ENCODE measurements around the gene LSAMP.
"Not testable (repeated sequence)": the region's sequence is repeated elsewhere in the genome, so short reads cannot be mapped to it uniquely, and the experiment has no call there.

Gene LSAMP

DNA sequence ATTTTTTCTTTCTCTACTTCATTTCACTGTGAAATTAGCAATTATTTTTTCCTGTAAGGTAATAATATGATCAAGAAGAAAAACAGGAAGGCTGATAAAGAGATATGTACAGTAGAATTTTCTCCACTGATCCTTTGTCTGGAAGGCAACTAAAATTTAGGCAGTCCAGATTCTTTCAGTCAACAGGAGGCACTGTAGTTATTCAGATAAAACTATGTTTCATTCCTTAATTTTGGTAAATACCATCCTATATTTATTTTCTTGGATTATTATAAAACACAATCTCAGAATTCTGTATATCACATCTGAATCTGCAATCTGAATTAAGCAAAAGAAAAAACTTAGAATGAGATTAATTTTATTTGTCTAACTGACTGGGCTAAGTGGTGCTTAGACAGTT, 343.2 kb downstream of the LSAMP start:
- DNase-seq (ENCODE audit: low spot score), result no peak

DNA sequence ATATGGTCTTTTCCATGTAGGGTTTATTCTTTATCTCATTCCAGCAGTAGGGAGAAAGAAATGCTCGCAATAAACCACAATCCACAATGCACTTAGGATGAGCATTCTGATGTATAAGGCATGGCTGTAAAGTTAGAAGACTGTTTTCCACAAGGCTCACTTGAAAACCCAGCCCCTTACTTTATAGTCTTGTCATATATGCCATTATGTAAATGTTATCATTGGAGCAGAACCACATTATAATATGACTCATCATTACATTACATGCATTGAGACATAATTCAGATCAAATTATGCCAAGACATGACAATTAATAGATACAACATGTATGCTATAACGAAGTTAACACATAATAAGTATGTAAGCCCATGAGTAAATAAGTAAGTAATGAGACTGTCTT, 348.1 kb downstream of the LSAMP start:
- DNase-seq (ENCODE audit: low spot score), result no peak

DNA sequence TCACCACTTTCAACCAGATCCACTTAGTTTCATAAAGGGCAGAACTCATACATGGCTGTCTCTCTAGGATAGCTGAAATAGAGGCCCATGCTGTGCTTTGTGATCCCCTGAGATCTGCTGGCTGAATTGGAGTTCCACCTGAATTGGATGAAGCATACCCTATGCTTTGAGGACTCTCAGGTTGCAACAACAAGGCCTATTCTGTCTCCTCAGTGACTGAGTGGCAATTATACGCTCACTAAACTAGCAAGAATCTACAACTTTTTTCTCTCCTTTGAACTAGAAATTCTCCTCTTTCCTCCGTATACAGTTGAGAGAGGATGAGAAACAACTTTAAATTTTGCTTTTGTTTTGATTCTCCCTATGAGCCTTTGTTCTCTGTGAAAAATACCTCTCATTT, 348.7 kb downstream of the LSAMP start:
- no peak for DNase-seq (ENCODE audit: low spot score)

DNA sequence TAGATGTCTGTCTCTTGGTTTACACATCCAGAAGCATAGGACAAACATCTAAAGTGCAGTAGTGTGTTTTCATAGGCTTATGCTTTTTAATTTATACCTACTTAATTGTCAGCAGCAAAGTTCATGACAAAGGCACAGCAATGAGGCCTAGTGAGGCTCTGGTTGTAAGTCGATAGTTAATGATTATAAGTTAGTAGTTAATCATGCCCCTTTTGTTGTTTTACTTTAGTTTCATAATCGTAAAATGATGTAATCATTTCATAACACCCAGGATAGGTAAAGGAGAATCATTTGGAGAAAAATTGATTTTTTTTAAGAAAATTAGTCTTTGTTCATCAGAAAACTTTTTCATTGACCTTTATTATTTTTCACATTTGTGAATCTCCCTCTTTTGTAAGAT, 351.9 kb downstream of the LSAMP start:
- DNase-seq (ENCODE audit: low spot score), result no peak

DNA sequence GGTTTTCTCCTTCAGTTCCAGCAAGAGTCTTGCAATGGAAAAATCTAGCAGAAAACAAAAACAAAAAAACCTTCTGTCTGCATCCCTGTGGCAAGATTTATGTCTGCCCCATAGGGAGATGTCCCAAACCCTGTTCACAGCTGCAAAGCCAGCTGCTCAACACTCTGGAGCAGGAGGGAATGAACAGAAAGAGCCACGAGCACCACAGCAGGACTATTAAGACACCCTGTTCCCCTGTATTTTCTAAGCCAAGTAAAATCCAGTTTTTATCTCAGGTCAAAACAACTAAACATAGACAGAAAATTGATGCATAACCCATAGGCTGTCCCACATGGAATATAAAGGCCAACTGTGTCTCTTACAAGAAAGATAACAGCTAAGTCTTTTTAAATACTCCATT, 357.9 kb downstream of the LSAMP start:
- DNase-seq (ENCODE audit: low spot score), result no peak

DNA sequence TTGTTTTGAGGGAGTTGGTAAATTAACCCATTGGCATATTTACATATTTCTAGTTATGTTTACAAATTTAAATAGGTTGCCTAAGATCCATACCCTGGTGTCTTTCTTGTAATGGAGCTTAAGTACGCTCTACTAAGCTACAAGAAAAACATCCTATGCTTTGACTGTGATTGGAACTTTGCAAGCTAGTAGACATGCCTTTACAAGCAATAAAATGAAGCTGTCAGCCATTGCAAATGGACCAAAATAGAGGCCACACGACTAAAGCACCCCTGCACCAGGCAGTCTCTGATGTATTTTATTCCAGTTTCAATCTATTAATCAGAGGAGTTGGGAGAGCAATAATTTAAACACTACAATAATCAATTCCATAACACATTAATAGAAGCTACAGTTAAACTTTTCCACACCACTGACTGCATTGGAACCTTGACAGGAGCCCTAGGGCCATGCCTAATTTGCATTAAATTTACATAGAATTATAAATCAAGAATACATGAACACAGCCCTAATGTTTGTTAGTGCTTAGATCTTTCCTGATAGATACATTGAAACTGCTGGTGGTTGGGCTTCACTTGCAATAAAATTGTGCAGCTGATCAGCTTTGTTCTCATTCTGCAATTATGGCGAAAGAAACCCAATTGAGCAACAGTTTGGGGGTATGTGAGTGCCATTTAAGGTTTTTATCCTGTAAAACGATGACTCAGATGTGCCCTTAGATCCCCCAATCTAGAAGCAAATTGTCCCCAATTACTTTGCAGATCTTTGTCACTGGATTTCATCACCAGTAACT, 360.1 kb downstream of the LSAMP start:
- no peak for DNase-seq (ENCODE audit: low spot score)

DNA sequence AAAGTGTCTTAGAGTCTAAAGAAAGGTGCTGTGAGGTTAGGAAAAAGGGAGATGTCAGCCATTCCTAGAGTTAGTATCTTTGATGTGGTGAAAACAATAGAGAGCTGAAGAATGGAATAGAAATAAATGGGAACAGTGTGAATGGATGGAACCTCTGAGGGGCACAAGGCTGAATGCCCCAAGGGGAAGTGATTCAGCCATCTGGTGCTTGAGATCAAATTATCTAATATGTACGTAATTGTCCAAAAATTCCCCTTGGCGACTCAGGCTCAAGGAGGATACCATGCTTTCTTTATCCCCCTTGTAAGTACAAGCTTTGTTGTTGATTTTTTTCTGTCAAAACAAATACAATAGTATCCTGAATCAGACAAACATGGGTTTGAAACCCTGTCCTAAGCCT, 361.6 kb downstream of the LSAMP start:
- no peak for DNase-seq (ENCODE audit: low spot score)

DNA sequence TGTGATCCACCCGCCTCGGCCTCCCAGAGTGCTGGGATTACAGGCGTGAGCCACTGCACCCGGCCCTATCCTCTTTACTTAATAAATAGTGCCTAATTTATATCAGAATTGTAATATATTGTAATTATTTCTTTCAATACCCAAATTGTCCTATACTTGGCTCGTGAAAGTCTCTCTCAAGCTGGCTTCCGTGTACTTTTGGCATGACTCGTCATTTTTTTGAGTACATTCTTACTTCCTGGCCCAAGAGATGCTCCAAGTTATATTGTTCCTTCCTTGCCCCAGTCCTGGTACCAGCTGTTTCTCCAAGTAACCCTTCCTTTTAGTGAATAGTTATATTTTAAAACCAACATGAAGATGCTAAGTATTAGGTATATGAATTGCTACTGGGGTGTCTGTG, 366.7 kb downstream of the LSAMP start:
- DNase-seq (ENCODE audit: low spot score), result no peak

DNA sequence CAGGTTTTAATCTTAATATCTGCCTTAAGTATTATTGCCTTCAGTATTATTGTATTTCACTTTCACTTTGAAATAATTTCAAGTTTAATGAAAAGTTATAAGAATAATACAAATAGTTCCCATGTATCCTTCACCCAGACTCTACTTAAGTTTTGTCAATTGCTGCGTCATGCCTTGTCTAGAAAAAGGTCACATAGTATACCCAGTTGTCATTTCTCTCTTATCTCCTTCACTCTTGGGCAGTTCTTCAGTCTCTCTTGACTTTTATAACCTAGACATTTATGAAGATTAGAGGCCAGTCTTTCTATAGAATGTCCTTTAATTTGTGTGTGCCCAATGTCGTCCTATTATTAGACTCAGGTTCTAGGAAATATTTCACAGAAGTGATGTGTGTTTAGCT, 367.7 kb downstream of the LSAMP start:
- no peak for DNase-seq (ENCODE audit: low spot score)

DNA sequence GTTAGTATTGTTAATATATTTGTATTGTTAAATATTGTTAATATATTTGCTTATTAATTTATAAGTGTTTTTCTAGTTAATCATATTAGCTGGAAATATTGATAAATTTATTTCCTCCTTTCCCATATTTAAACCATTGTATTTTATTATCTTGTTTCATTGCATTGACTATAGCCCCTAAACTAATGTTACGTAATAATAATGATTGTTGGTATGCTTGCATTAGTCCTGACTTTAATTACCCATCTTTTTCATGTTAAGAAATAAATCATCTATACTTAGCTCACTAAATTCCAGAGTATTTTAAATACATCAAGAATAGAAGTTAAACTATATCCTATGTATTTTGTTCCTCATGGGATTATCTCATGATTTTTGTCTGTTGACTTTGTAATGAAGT, 368.2 kb downstream of the LSAMP start:
- no peak for DNase-seq (ENCODE audit: low spot score)

DNA sequence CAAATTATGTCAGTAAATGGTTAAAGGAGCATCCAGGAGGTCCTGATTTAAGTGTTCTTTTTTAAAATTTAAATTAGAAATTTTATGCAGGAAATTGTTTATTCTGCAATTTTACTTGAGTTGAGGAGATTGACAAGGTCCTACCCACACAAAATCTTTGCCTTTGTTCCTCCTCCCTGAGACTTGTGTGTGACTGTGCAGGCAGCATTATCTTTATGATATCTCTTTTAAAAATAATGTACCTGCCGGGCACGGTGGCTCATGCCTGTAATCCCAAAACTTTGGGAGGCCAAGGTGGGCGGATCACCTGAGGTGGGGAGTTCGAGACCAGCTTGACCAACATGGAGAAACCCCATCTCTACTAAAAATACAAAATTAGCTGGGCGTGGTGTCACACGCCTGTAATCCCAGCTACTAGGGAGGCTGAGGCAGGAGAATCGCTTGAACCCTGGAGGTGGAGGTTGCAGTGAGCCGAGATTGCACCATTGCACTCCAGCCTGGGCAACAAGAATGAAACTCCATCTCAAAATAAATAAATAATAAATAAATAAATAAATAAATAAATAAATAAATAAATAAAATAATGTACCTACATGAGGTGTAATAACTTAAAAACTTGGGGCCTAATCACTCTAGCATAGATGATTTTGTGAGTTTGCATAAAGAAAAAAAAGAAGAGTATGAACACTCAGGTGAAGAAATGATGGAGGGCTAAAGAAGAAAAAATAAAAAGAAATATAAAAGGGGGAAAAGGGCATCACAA, 374.6 kb downstream of the LSAMP start:
- DNase-seq (ENCODE audit: low spot score), result not testable (repeated sequence)

DNA sequence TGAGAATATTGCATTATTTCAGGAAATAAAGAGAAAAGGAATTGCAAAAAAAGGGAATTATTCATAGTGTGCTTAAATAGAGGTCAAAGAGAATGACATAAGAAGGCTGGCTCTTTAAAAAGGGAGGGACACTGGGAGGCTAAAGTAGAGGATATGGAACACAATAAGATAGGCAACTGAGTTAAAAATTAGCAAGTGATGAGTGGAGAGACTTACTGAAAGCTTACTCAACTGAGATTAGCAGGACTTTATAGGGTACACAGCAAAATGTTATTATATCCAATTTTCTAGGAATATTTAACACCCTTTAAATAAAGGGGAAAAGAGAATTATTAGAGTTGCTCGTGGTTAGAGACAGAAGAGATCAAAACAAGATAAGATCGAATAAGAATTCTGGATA, 375.2 kb downstream of the LSAMP start:
- no peak for DNase-seq (ENCODE audit: low spot score)

DNA sequence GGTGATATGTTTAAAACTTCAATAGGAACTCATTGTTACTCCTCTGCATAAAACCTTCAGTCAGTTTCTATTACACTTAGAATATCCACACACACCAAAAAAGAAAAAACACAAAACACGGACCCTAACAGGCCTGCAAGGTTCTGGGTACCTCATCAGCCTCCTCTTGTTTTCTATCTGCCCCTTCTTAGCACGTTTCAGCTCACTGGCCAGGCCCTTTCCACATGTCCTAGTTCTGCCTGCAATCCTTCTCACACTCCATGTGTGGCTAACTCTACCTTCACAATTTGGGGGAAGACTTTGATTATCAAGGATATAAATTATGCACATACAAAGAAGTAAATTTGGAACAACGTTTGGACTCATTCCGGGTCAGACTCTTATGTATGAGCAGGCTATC, 376.3 kb downstream of the LSAMP start:
- no peak for DNase-seq (ENCODE audit: low spot score)

DNA sequence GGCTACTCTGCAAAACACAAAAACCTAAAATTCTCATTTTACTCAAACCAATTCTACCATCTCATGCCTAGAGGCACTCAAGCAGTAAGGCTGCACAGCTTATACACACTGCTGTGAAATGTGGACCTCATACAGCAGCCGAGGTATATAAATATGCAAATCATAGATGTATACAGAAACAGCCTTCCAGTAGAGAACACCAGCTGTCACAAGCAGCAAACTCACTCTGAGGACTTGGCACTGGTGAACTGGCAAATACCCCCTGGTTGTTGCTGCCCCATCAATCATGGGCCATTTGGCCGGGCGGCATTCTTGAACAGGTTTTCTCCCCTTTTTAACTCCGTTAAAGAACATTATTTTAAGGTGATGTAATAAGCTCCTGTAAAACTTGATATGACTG, 378.0 kb downstream of the LSAMP start:
- DNase-seq (ENCODE audit: low spot score), result no peak

DNA sequence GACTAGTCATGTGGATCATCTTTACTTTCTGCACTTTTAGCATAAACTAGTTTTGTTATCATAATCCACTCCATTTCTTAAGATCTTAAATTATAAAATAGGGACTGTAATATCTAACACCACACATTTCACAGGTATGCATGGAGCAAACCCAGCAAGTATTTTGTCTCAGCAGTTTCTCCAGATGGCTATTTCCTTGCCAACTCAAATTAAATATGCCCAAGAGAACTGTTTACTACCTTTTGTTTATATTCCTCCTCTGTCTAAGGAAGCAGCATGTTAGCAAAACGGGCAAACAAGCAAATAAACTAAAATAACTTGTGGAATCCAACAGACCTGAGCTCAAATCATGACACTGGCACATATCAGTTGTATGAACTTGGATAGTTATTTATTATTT, 379.8 kb downstream of the LSAMP start:
- DNase-seq (ENCODE audit: low spot score), result no peak

DNA sequence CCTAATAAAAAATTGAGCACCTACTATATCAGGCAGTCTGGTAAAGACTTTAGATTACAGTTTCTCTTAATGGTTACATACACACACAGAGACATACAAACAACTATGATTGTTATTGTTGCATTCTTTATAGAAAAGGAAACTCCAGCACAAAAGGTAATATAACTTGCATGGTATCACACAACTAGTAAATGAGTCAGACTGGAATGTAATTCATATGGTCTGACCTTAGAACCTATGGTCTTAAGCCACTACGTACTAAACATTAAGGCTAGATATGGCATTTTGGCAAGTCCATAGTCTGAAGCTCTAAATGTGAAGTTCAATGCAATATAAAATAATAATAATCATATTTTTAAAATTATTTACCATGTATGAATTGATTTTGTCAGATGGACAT, 380.6 kb downstream of the LSAMP start:
- DNase-seq (ENCODE audit: low spot score), result no peak

DNA sequence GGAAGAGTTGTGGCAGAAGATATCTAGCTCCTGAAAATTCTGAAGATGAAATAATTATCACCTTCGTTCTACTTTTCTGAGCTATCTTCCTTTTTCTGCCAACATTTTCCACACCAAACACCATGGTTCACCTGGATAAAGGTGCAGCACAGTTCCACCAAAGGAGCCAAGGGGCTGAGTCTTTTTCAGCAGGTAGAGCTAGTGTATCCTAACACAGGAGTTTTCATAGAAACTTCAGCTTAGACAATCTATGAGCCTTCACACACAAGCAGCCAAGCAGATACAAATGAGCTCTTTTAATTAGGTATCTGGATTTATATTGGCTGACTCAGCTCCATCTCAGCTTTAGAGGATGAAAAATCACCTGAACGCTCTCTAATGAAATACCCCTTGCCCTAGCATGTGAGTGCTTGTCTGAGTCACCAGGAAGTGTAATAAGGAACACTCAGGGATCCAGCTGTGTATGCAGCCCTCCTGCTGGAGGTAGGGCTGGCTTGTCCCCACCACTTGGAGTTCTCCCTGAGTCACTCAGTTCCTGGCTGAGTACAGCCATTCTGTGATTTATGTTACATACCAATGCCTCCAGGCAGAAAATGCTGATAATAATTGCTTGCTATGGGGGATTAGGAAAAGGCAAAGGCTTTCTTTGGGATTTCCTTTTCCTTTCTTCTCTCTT, 385.7 kb downstream of the LSAMP start:
- DNase-seq (ENCODE audit: low spot score), result no peak

DNA sequence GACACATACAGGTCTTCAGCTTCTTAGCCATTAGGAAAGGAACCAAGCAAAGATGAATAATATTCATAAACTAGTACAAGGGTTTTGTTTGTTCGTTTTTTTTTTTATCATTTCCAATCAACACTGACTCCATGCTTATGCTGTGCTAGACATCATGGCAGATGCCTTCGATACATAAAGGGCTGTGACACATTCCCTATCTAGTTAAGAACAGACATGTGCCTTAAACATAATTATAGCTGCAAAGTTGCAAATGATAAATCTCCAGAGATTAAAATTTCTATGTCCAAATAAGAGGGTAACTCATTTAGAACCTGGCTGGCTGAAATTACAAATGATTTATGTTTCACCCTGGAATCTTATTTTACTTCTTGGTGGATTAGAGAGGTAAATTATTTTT, 386.4 kb downstream of the LSAMP start:
- DNase-seq (ENCODE audit: low spot score), result no peak

DNA sequence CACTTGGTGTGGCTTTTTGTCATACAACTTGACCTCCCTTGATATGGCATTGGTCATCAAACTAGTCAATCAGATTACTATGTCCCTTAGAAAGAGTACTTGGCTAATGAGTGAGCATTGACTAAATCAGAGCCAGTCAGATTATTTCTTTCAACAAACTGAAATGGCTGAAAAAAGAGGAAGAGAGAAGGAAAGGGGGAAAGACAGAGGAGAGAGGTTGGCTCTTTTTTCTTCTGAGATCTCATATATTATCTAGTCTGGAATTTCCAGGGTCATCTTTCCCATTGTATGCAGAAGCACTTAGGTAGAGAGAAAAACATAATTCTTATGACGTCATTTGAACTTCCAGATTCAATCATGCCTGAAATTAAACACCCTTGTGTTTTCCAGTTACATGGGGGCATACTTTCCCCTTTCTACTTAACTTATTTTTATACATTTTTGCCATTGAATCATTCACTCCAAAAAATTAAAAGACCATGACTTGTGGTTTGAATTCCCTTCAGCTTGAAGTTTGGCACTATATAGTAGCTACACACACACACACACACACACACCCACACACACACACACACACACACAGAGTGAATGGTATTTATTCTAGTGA, 387.8 kb downstream of the LSAMP start:
- DNase-seq (ENCODE audit: low spot score), result no peak

DNA sequence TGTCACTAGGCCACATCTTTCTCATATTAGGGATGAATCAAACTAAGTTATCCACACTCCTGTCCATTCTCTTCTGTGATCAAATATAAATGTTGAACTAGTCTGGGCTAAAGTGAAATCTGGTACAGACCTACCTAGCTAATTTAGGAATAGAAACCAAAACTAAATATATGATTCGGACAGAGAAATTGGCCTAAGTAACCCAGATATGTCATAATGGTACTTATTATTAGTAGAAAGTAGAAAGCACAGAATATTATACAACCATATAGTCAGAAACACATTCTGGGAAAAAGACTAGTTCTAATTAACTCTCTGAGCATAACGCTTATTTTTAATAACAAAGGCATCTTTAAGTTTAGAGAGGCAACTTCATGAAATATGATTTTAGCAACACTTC, 389.0 kb downstream of the LSAMP start:
- DNase-seq (ENCODE audit: low spot score), result no peak

DNA sequence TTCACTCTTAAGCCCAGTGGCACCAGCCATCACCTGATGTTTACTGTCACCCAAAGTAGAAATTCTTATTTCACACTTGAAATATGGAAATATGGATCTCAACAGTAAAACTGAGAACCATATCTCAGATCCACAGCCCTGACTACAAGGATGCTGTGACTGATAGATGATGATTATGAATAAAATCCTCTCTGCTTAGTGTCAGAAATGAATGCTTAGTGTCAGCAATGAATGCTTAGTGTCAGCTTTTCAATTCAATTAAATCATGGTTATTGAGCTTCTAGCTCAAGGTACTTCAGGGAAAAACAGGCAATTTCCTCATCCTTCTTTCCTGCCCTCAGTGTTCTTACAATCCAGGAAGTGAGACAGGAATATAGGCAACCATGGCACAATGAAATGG, 392.3 kb downstream of the LSAMP start:
- no peak for DNase-seq (ENCODE audit: low spot score)

DNA sequence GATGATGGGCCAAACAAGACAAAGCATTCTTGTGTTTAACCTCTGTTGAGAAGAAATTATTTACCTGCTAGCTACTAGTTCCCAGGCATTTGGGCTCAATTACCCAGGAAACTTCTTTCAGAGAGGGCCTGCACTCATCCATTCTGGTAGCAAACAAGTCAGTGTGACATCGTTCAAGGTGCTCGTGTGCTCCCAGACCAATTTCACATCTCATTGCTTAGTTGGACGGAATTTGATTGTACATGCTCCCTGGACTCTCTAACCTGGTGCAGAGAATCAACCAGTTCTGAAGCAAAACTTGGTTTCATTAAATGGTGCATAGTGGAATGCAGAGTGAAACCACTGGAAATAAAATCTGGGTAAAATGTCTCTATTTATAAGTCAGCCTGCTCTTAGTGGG, 392.7 kb downstream of the LSAMP start:
- DNase-seq (ENCODE audit: low spot score), result no peak

DNA sequence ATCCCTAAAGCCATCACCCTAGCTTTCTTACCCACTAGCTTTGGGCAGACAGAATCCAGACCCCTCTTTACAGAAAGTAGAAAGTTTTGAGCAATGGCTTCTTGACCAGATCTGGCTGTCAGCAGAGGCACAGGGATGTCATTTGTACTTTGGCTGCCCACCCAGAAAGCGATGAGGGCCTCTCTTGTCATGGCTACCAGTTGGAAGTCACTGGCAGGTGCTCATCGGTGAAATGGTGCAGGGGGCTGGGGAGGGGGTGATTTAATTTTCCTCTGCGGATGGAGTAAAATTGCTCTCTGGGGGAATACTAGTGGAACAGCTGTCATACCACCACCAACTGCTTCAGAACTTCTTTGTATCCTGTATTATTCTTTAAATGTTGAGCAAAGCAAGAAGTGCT, 393.7 kb downstream of the LSAMP start:
- no peak for DNase-seq (ENCODE audit: low spot score)

All from activated CD4-positive, alpha-beta T cell treated with anti-CD3 and anti-CD28 coated beads, Interleukin-2, Interleukin-4, amounts not matched to agents 100 ng/mL and 50 ng/mL, durations not matched to agents 16 hours and 8 hours (primary cell).